ENCODE measurements around the gene TBC1D5. TPM values are rescaled to one million over a fixed set of nuclear protein-coding genes. Genes with fewer than 3 reads are reported as not detected.

Gene TBC1D5
- total and polyA plus RNA-seq, 2 donors (not counting 1 experiment from before 2014, with no cell fraction given), result 22.6 to 111 TPM

GRCh38 chr3:17390785-17391184 lies 351.6 kb downstream of the TBC1D5 start:
- no peak overlapping the region for H3K4me3 Mint-ChIP-seq
- ChIA-PET POLR2A (no interaction called here), CTCF (interaction anchor here (1.0 kb wide), 1 partner anchor 23 kb away, joined by 3 read pairs; no protein-coding TSS in a partner anchor)
- Histone ChIP-seq H2AFZ (ENCODE audit: insufficient read depth, low read depth, low read length, poor library complexity, severe bottlenecking) (no peak overlapping the region), H3K79me2 (ENCODE audit: control insufficient read depth, insufficient read depth, low read length) (no peaks in the 10 kb centered on the region), H4K20me1 (ENCODE audit: control insufficient read depth, insufficient read depth, low read length, poor library complexity, severe bottlenecking) (no peaks in the 10 kb centered on the region), H3K9ac (ENCODE audit: low read length) (no peak overlapping the region), H3K9me3 (ENCODE audit: control extremely low read depth in 1 of 3, control insufficient read depth in 2 of 3, insufficient read depth in 1 of 3, low read length in 2 of 3) (no peaks in the 10 kb centered on the region), H3K4me3 (ENCODE audit: control extremely low read depth in 1 of 5, extremely low read depth in 1 of 5, insufficient read depth in 1 of 5, low read depth in 2 of 5, low read length in 4 of 5) (no peak overlapping the region), H3K4me1 (ENCODE audit: control insufficient read depth in 2 of 2, insufficient read depth in 2 of 2, low read length in 2 of 2) (peaks cover 6 to 7% of the 10 kb centered on the region in 2 donors), H3K27ac (ENCODE audit: low read length in 2 of 2) (no peak overlapping the region), H3K36me3 (replicated peaks in 1 of 2; ENCODE audit: control extremely low read depth in 1 of 2, control insufficient read depth in 1 of 2, extremely low read depth in 1 of 2, insufficient read depth in 2 of 2, low read length in 1 of 2) (peaks cover 16 to 27% of the 10 kb centered on the region in 2 experiments), H3K4me2 (replicated peaks; ENCODE audit: low read depth, low read length, poor library complexity, severe bottlenecking) (no peak overlapping the region), H3K27me3 (replicated peaks in 1 of 4; ENCODE audit: control extremely low read depth in 1 of 4, control insufficient read depth in 3 of 4, insufficient read depth in 4 of 4, low read length in 3 of 4) (no peaks in the 10 kb centered on the region)
- ATAC-seq (ENCODE audit: low read depth), result no peak
- intact Hi-C loops (cut with micrococcal nuclease), result no loop called here
- 93% methylated on average over 3 of the region's 3 CpGs for WGBS (ENCODE audit: insufficient coverage)
- TF ChIP-seq EZH2 (IDR thresholded peaks at IDR 0.05; ENCODE audit: borderline replicate concordance, insufficient read depth, low read depth, low read length, poor library complexity, severe bottlenecking) (no peak), CTCF (IDR thresholded peaks at IDR 0.05) (no peak)
- H3K9me3 Mint-ChIP-seq (ENCODE audit: insufficient read depth), result no peaks in the 10 kb centered on the region
- no peaks in the 10 kb centered on the region for H3K27me3 Mint-ChIP-seq
- peaks cover 13% of the 10 kb centered on the region for H3K4me1 Mint-ChIP-seq
- no peak for DNase-seq
- no peak overlapping the region for H3K27ac Mint-ChIP-seq

- no peak for DNase-seq
- Mint-ChIP-seq H3K27ac (no peak overlapping the region), H3K4me3 (no peak overlapping the region), H3K27me3 (no peaks in the 10 kb centered on the region), H3K9me3 (ENCODE audit: insufficient read depth) (no peaks in the 10 kb centered on the region), H3K4me1 (no peaks in the 10 kb centered on the region)
- TF ChIP-seq CTCF (IDR thresholded peaks at IDR 0.05), result no peak
- no peak for TF ChIP-seq EZH2 (IDR thresholded peaks at IDR 0.05; ENCODE audit: borderline replicate concordance, insufficient read depth, low read depth, low read length, poor library complexity, severe bottlenecking)
- Histone ChIP-seq H3K4me2 (replicated peaks; ENCODE audit: low read depth, low read length, poor library complexity, severe bottlenecking) (no peak overlapping the region), H3K4me1 (ENCODE audit: control insufficient read depth in 2 of 2, insufficient read depth in 2 of 2, low read length in 2 of 2) (no peaks in the 10 kb centered on the region), H3K4me3 (ENCODE audit: control extremely low read depth in 1 of 5, extremely low read depth in 1 of 5, insufficient read depth in 1 of 5, low read depth in 2 of 5, low read length in 4 of 5) (no peak overlapping the region), H3K27me3 (replicated peaks in 1 of 4; ENCODE audit: control extremely low read depth in 1 of 4, control insufficient read depth in 3 of 4, insufficient read depth in 4 of 4, low read length in 3 of 4) (no peaks in the 10 kb centered on the region), H3K9ac (ENCODE audit: low read length) (no peak overlapping the region), H2AFZ (ENCODE audit: insufficient read depth, low read depth, low read length, poor library complexity, severe bottlenecking) (no peak overlapping the region), H3K79me2 (ENCODE audit: control insufficient read depth, insufficient read depth, low read length) (no peaks in the 10 kb centered on the region), H3K27ac (ENCODE audit: low read length in 2 of 2) (no peak overlapping the region), H3K9me3 (ENCODE audit: control extremely low read depth in 1 of 3, control insufficient read depth in 2 of 3, insufficient read depth in 1 of 3, low read length in 2 of 3) (no peaks in the 10 kb centered on the region), H4K20me1 (ENCODE audit: control insufficient read depth, insufficient read depth, low read length, poor library complexity, severe bottlenecking) (no peaks in the 10 kb centered on the region), H3K36me3 (replicated peaks in 1 of 2; ENCODE audit: control extremely low read depth in 1 of 2, control insufficient read depth in 1 of 2, extremely low read depth in 1 of 2, insufficient read depth in 2 of 2, low read length in 1 of 2) (peaks cover 11 to 30% of the 10 kb centered on the region in 2 experiments)
- intact Hi-C loops (cut with micrococcal nuclease), result no loop called here
- no CpG with 5 or more reads among the region's 1 CpG for WGBS (ENCODE audit: insufficient coverage)
- ATAC-seq (ENCODE audit: low read depth), result no peak
- ChIA-PET POLR2A (no interaction called here), CTCF (no interaction called here)
Measured at GRCh38 chr3:17387108-17387507, 355.3 kb downstream of the TBC1D5 start.

Data from B cell (primary cell).